ENCODE measurements around the gene MAGI1.
A peak's percentile ranks its signal among the peaks of the same experiment; 100 is the strongest.

MAGI1 gene

DNA sequence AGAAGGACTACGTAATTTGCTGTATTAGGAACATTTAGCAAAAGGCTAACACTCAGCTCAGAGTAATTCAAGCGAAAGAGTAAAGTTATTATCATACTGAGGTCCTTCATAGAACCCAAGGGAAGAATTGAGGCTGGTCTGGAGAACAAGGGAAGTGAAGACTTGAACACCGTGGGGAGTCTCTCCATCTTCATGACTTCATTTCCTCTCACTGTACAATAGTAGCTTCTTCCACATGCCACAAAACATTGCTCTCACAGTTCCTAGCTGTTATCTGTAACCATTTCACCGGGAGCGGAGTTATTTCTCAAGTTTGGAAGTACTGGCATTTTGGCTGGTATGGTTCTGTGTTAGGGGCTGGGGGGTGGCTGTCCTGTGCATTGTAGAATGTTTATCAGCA, 69.7 kb downstream of the MAGI1 start:
- no peak for DNase-seq

- DNase-seq: no peak
These were observed 71.3 kb downstream of the MAGI1 start for GRCh38 chr3:65967451-65967850.

- no peak for DNase-seq
These were observed 73.9 kb downstream of the MAGI1 start for GRCh38 chr3:65964838-65965237.

GRCh38 chr3:65963787-65964677, 74.7 kb downstream of the MAGI1 start:
- DNase-seq: peak; percentile 89

DNA sequence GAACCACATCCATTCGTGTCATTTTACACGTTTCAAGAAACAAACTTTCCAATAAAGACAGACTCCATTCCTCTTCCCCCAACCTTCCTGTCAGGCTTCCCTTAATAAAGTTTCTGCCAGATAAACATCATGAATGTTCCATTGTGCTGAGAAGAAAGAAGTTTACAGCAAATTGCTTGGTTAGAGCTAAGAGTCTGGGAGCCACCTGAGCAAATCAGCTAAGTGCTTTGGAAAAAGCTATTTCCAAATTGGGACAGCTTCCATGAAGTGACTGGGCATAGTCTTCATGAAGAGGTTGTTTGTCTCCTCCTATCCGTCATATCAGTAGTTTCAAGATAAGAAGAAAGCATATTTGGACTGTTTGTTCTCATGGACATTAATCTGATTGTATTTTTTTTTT, 77.0 kb downstream of the MAGI1 start:
- no peak for DNase-seq

GRCh38 chr3:65961128-65961527, 77.6 kb downstream of the MAGI1 start:
- no peak for DNase-seq

DNA sequence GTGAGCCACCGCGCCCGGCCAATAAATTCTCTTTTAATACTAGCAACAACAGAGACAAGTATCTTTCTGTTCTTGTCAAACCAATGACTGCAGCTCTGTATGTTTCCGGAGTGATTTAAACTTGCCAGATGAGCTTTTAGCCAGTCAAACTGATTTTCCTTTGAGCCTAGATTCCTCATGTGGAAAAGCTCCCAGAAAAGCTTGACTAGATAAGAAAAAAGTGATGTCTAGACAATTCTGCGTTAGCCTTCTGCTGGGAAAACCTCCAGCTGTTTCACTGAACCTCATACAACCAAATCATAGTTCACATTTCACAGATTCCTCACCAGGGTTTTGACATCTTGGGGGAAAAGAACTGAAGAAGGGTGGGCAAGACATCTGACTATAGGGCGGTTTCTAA, 78.6 kb downstream of the MAGI1 start:
- no peak for DNase-seq

DNA sequence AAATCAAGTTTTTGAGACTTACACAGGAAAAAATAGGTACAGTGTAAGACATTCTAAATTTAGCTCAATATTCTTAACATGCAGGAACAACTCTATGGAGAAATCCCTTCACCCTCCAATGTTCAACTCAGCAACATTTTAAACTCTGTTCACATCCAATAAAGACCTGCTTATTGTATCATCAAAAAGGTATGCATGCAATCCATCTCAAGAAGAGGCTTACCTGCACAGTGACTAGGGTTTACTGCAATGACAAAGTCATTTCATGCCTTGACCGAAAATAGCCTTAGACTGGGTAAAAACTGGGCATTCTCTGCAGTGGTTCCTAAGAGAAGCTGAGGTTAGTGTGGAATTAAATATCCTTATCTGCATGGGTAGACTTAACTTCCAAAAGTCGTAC, 80.5 kb downstream of the MAGI1 start:
- no peak for DNase-seq

DNA sequence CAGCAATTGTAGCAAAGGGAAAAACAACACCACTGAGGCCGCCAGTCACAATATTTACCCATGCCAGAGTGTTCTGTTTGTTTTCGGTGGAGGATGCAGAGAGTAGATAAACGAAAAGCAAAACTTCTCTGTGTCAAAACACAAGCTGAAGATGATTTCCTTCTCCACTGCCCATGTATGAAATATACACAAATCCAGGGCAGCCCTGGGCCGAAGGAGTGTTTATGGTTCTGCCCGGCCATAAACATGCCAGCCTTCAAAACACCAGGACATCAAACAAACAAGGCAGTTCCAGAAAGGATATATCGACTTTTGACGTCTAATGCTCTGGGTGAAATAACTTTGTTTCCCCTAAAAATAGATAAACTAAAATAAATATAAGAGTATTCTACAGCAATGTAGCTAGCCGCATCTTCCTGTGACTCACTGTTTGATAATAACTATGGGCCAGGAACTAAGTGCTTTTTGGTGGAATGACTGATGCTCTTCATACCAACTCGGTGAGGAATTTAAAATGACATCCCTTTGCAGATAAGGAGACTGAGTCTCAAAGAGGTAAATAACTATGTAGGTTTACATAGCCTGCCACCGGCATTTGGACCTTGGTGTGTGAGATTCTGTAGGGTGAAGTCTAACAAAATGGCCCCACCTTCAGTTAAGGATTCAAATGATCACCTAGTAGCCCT, 82.8 kb downstream of the MAGI1 start:
- DNase-seq: peak; percentile 81

DNA sequence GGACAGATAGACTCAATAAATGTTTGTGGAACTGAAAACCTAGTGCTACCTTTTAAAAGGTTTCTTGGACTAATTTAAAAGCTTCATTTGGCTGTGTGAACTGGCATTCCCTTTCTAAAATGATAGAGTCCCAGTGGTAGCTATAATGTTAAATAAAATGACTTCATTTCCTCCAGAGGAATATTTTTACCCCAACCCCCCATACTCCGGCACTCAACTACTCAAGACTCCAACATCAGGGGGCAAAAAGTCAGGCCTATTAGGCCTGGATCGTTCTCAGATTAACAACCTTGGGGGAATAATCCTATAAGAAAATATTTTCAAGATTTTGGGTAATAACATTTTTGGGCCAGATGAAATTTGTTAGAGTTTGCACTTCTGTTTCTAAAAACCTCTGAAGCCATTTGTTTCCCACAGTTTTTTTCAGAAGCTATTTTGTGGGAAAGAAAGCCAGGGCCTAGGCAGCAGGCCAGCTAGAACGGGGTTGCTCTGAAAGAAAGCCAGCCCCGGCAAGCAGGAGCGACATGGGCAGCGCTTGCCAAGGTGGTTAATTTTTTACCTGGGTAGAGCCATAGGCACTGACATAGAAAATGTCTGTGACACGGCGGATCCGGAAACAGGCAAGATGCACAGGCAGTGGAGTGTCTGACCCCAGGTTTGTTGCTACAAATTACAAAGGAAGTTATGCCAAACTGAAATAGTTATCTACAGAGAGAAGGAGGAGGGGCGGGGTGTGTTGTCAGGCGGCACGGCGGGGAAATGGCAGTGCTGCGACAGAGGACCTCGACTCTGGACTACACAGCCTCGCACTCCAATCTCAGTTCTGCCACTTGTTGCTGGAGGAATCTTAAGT, 84.6 kb downstream of the MAGI1 start:
- DNase-seq: no peak

DNA sequence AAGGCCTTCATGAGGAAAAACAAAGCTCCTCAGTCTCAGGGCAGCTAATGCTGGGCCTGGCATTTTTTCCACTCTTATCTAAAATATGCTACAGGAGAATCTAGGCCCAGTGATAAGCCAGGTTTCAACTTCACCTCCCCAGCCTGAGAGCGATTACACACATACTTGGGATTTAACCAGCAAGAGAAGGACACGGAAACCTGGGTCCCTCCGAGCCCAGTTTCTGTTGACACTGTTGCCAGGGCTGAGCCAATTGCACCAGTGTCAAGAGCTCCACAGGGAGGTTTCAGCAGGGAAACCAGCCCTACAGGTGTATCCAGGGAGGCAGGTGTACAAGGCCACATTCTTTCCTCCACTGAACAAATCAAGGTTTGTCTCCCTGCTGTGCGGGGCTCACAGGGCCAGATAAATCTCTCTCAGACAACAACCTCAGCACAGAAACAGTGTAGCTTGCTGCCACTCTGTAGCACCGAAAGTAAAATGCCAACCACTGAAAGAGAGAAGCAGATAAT, 85.4 kb downstream of the MAGI1 start:
- DNase-seq: no peak

- no peak for DNase-seq
These were observed 85.9 kb downstream of the MAGI1 start for GRCh38 chr3:65952842-65953241.

DNA sequence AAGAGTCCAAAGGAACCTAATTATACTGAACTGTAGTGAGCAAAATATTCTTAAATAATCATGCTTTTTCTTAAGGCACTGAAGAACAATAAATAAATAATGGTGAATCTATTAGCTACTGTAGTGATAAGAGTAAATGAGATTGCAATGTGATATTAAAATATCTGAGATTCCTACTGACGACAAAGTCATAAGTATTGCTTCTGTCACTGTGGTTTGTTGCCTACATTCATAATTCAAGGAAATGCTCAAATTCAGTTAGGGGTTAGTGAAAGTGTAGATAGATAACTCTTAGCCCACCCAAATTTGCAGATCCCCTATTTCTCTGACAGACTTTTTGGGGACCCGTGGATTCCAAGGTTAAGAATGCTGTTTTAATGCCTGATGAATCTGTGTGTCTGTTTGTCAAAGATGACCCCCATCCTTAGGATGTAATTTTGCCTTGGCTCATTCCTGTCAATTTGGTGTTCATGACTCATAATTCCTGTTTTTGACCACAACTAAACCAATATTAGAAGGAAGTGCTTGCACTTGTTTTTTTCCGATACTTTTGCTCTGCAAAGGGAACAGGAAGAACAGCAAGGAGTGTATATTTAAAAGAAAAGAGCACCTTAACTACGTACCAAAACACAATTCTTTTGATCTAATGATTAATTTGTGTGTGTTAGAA, 86.7 kb downstream of the MAGI1 start:
- peak; percentile 69 for DNase-seq

DNA sequence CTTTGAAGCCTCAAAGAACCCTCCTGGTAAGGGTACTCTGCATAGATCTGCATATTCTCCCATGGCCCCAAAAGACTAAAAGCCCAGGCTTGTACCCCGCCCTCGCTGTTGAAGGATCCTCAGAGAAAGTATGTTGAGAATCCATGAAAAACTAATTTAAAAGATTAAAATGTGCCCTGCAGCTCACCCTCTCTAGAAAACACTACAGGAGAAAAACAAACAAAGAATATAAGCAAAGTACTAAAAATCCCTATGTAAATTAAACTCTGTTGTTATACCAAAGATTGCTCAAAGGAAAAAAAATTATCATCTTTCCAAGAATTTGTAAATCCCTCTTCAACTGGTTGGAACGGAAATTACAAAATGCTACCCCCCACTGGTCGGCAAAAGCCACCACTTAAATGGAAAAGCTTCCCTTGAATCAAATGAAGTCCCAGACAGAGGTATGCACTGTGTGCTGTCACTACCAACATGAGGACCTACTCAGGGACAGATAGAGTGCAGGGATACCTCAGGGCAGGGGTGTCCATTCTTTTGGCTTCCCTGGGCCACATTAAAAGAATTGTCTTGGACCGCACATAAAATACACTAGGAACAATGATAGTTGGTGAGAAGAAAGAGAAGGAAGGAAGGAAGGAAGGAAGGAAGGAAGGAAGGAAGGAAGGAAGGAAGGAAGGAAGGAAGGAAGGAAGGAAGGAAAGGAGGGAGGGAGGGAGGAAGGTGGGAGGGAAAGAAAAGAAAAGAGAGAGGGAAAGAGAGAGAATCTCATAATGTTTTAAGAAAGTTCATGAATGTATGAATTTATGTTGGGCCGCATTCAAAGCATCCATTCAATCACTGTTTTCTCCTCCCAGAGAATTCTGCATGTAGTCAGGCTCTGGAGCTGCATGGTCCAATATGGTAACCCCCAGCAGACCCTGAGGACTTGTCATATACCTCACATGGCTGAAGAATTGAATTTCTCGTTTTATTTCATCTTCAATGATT, 88.1 kb downstream of the MAGI1 start:
- no peak for DNase-seq

- DNase-seq: no peak
These were observed 89.7 kb downstream of the MAGI1 start for GRCh38 chr3:65948841-65949573.

- DNase-seq: no peak
These were observed 92.3 kb downstream of the MAGI1 start for GRCh38 chr3:65946438-65946837.

GRCh38 chr3:65945953-65946352, 92.8 kb downstream of the MAGI1 start:
- DNase-seq: no peak

- DNase-seq: peak; percentile 59
These were observed 93.2 kb downstream of the MAGI1 start for GRCh38 chr3:65945480-65945879.

DNA sequence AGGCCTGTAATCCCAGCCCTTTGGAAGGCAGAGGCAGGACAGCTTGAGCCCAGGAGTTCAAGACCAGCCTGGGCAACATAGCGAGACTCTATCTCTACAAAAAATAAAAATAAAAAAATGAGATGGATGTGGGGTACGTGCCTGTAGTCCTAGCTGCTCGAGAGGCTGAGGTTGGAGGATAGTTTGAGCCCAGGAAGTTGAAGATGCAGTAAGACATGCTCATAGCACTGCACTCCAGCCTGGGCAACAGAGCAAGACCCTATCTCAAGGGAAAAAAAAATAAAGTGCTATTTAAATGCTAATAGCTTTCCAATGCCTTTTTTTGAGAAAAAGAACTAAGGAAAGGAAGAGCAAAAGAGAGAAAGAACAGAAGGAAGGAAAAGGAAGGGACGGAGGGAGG, 94.5 kb downstream of the MAGI1 start:
- no peak for DNase-seq

DNA sequence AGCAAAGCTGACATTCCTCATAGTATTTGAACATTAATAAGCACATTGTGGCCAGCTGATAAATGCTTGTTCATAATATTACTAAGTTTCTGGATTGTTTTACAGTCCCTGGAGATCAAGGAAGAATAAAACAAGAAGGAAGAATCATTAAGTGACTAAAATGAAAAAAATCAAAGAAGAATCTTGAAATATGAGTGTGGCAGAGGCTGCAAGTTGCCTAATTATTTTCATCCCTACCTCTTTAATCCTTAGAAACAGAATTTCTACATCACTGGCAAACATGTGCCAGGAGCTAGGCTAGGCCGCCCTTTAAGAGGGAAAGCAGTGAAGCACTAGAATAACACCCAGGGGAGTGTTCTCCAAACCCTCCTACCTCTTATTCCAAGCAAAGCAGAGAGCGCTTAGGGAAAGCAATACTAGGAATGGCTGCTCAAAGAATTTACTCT, 98.9 kb downstream of the MAGI1 start:
- no peak for DNase-seq

DNA sequence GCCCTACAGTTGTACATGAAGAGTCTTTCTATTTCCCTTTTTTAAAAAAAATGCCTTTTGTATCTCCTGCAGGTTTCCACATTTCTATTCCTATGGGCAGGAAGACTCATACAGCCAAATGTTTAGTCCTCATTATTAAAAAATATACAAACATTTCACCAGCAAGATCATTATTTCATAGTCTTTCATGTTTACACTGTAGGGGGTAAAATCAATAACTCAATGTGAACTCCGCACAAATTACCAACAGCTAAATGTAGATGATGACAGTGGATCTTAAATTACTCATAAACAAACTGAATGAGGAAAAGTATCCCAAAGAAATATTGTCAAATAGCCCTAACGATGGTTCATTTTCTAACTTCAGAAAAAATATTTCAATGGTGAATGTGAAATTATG, 99.5 kb downstream of the MAGI1 start:
- DNase-seq: no peak

All from EL (cell line).